ENCODE data around the gene SEMA7A.

The SEMA7A gene

DNA sequence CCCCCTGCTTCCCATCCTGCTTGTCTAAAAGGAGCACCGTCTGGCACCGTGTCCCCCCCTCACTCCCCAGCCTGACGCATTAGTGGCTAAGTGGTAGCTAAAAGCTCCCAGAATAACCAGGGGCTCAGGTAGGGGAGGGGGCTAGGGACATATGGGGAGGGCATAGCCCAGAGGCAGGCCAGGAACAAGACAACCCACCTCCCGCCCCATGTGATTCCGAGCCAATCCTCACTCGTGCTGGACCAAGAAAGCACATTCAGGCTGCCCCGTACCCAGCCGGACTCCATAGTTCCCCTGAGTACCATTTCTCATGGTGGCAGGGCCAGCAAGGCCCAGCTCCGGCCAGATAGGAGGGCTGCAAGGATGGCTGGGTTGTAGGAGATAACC, 11.5 kb downstream of the SEMA7A start:
- DNase-seq (ENCODE audit: low read depth), result no peak
- TF ChIP-seq, protein P1, sequence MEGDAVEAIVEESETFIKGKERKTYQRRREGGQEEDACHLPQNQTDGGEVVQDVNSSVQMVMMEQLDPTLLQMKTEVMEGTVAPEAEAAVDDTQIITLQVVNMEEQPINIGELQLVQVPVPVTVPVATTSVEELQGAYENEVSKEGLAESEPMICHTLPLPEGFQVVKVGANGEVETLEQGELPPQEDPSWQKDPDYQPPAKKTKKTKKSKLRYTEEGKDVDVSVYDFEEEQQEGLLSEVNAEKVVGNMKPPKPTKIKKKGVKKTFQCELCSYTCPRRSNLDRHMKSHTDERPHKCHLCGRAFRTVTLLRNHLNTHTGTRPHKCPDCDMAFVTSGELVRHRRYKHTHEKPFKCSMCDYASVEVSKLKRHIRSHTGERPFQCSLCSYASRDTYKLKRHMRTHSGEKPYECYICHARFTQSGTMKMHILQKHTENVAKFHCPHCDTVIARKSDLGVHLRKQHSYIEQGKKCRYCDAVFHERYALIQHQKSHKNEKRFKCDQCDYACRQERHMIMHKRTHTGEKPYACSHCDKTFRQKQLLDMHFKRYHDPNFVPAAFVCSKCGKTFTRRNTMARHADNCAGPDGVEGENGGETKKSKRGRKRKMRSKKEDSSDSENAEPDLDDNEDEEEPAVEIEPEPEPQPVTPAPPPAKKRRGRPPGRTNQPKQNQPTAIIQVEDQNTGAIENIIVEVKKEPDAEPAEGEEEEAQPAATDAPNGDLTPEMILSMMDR (conservative IDR thresholded peaks at IDR 0.05; ENCODE audit: low read length), result no peak
- H3K4me3 ChIP-seq (ENCODE audit: low read length), result no peak overlapping the region

- TF ChIP-seq, protein P1 (conservative IDR thresholded peaks at IDR 0.05; ENCODE audit: low read length), result no peak
- DNase-seq (ENCODE audit: low read depth), result no peak
- H3K4me3 ChIP-seq (ENCODE audit: low read length), result no peak overlapping the region
These were observed 12.2 kb downstream of the SEMA7A start for GRCh38 chr15:74421302-74422245.

DNA sequence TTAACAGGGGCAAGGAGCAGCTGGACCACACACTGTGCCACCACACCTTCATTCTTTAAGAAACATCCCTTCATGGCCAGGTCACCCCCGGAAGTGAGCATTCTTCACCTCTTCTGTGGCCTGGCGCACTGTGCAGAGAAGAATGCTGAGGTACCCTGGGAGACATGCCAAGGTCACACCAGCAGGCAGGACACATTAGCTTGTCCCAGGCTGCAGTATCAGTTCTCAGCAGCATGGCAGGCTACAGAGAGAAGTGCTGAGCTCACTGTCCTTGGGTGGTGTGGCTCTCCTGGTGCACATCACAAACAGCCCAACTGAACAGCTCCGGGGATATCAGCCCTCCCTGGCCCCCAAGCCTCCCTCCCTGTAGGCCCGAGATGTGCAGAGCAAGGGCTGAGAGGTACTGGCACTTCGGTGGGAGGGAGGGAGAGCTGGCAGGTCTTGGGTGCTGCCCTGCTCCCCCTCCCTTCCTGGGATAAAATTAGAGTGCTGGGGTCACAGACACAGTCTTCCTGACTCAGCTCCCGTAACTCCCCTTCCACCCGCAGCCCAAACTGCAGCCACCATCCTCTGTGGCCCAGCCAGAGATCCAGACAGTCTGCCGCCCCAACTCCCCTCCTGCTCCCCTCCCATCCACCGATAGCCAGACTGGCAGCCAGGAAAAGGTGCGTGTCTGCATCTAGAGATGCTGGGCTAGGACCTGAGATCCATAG, 13.4 kb downstream of the SEMA7A start:
- TF ChIP-seq, protein P1 (conservative IDR thresholded peaks at IDR 0.05; ENCODE audit: low read length), result no peak
- peak; percentile 48 for DNase-seq (ENCODE audit: low read depth)
- H3K4me3 ChIP-seq (ENCODE audit: low read length), result no peak overlapping the region

DNA sequence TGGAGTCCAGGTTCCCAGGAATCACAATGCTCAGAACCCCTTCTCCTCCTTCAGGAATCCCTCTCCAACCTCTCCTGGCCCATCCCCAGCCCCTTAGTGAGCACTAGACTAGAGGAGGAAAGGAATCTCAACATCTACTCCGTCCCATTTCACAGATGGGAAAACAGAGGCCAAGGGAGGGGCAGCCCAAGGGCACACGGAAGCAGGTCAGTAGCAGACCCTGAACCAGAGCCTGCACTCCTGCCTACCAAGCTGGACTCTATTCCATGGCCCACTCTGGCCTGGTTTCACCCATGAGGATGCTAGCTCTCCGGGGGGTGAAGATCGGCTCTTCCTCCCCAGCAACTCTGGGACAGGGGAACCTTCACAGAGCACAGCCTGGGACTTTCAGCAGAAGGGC, 14.3 kb downstream of the SEMA7A start:
- TF ChIP-seq, protein P1 (conservative IDR thresholded peaks at IDR 0.05; ENCODE audit: low read length), result no peak
- no peak for DNase-seq (ENCODE audit: low read depth)
- no peak overlapping the region for H3K4me3 ChIP-seq (ENCODE audit: low read length)

- no peak for DNase-seq (ENCODE audit: low read depth)
- TF ChIP-seq, protein P1 (conservative IDR thresholded peaks at IDR 0.05; ENCODE audit: low read length), result no peak
- no peak overlapping the region for H3K4me3 ChIP-seq (ENCODE audit: low read length)
These were observed 15.0 kb downstream of the SEMA7A start for GRCh38 chr15:74418575-74419338.

- TF ChIP-seq, protein P1 (conservative IDR thresholded peaks at IDR 0.05; ENCODE audit: low read length), result no peak
- no peak for DNase-seq (ENCODE audit: low read depth)
- H3K4me3 ChIP-seq (ENCODE audit: low read length), result no peak overlapping the region
These were observed 16.1 kb downstream of the SEMA7A start for GRCh38 chr15:74417670-74418069.
